Measurements from ENCODE around the gene DPYSL4.

The DPYSL4 gene

DNA sequence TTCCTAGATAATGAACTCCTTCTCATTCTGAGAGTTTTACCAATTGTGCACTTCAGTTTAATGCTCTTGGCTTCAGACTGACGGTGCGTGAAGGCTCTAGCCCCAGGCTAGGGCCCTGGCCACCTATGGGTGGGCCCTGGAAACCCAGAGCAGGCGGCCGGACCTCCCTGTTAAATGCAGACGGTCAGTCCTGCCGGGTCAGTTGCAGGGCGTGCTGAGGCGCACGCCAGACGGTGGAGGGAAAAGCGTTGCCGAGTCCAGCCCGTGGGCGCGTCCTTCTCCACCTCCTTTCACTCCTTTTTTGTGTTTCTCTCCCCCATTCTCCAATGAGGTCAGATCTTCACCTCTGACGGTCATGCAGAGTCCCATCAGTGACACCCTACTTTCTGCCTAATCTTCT lies 2.3 kb downstream of the DPYSL4 start:
- no peak overlapping the region for H3K4me3 ChIP-seq (ENCODE audit: low read depth, low read length)
- TF ChIP-seq CTCF (IDR thresholded peaks at IDR 0.05; ENCODE audit: borderline replicate concordance, insufficient read depth, low read depth, low read length) = no peak

DNA sequence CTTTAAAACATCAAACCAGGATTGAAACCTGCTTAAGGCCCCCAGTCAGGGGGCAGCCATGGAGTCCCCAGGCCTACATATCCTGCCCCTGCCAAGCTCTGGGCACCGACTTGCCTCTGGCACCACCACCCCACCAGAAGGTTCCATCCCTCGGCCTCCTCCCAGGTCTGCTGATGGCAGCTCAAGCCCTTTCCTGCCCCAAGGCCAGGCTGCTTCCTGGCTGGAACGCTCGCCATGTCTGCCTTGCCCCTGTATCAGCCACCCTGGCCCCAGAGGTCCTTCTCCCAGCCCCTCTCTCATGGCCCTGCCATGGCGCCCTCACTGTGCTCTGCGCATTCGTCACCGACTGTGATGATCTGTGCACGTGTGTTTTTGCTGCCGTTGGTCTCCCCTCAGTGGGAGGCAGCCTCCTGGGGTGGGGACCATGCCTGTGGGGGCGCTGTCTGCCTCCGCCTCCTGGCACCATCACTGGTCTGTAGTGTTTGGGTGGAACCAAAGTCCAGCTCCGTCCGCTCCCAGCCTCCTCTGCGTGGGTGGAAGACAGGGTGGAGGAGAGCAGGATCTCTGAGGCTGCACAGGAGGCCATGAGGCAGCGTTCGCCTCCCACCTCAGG lies 3.2 kb downstream of the DPYSL4 start:
- TF ChIP-seq CTCF (IDR thresholded peaks at IDR 0.05; ENCODE audit: borderline replicate concordance, insufficient read depth, low read depth, low read length) = no peak
- H3K4me3 ChIP-seq (ENCODE audit: low read depth, low read length) = no peak overlapping the region

DNA sequence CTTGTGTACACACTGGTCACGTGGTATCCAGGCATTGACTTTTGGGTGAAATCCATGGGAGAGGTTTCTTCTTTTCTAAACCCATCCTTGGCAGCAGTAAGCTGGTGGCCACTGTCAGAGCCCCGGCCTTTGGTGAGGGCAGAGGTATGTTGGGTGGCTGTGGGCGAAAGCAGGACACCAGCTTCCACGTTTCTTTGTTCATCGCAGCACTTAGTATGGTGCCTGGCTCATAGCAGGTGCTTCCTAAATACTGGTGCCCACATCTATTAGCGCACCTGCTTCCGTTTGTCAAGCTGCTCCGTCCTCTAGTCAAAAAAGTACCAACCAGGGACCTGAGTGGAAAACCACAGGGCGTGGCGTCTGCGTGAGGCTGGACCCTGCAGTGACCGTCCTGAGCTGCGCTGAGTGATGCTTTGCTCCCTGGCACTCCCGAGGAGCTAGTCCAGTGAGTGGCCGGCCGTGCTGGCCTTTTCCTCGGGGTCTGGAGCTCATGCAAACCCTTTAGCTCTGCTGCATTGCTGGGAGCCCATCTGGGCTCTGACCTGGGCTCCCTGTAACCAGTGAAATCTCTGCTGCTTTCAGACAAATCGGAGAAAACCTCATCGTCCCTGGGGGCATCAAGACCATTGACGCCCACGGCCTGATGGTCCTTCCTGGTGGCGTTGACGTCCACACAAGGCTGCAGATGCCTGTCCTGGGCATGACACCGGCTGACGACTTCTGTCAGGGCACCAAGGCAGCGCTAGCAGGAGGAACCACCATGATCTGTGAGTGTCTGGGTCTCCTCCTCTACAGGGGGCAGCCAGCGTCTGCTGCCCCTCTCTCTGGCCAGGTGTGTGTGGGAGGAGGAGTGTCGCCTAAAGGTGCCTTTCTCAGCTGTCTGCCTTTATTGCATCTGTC lies 5.6 kb downstream of the DPYSL4 start:
- TF ChIP-seq CTCF (IDR thresholded peaks at IDR 0.05; ENCODE audit: borderline replicate concordance, insufficient read depth, low read depth, low read length) = no peak
- no peak overlapping the region for H3K4me3 ChIP-seq (ENCODE audit: low read depth, low read length)

- no peak overlapping the region for H3K4me3 ChIP-seq (ENCODE audit: low read depth, low read length)
- no peak for TF ChIP-seq CTCF (IDR thresholded peaks at IDR 0.05; ENCODE audit: borderline replicate concordance, insufficient read depth, low read depth, low read length)
Measured at GRCh38 chr10:132192991-132193665, 6.4 kb downstream of the DPYSL4 start.

DNA sequence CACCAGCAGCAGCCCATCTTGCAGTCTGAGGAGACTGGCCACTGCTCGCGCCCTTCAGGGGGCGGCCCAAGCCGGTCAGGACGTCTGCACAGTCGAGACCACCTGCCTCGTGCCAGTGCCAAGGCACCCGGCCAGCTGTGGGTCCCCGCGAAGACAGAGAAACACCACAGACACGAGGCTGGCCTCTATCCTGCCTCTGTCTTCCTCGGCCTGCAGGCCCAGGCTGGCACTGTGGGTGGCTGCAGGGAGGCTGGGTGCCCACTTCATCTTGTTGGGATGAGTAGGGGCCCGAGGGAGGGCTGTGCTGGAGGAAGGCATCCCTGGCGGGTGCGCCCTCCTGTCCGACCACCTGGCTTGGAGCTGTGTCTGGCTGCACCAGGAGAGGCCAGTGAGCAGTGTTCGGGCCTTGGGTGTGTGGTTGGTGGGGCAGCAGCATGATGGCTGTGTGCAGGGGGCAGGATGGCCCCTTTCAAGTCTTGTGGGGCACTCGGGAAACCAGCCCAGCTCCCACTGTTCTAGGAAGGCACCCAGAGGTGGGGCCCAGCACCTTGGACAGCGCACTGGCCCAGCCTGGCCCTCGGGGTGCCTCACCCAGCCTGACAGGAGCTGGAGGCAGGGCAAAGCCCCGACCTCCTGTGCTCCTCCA lies 7.3 kb downstream of the DPYSL4 start:
- TF ChIP-seq CTCF (IDR thresholded peaks at IDR 0.05; ENCODE audit: borderline replicate concordance, insufficient read depth, low read depth, low read length) = no peak
- no peak overlapping the region for H3K4me3 ChIP-seq (ENCODE audit: low read depth, low read length)

DNA sequence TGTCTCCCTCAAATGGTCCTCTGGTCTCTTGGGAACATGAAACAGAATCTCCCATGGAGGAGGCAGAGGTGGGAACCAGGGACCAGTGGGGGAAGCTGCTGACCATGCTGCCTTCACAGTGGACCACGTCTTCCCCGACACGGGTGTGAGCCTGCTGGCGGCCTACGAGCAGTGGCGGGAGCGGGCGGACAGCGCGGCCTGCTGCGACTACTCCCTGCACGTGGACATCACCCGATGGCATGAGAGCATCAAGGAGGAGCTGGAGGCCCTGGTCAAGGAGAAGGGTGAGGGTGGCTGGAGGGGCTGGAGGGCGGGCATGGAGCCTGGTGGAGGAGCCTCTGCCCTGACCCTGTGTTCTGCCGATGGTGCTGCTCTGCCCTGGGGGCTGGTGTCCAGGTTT lies 8.0 kb downstream of the DPYSL4 start:
- no peak for TF ChIP-seq CTCF (IDR thresholded peaks at IDR 0.05; ENCODE audit: borderline replicate concordance, insufficient read depth, low read depth, low read length)
- no peak overlapping the region for H3K4me3 ChIP-seq (ENCODE audit: low read depth, low read length)

Data from GM12875 (cell line).